Epithelial cell of esophagus (primary cell): Measurements from ENCODE around the gene RUBCNL.

ENCODE experiments used
- DNase-seq: peaks from one replicate; pipeline ENCODE4 v3.0.0; 2010; ENCODE audit warnings: low read depth
- H3K4me3 ChIP-seq: 2 replicates; pipeline ENCODE4 v1.5.1; 2011; ENCODE audit warnings: mild to moderate bottlenecking, low read length, control low read depth
- CTCF ChIP-seq: IDR thresholded peaks from 2 replicates; pipeline ENCODE4 v1.5.1; 2011; ENCODE audit warnings: low read depth, mild to moderate bottlenecking, low read length, control low read depth, inconsistent platforms; ENCODE audit not compliant: insufficient read depth; ENCODE audit errors: missing control alignments

The RUBCNL gene

GRCh38 chr13:46318986-46319385 is 68.1 kb downstream of the RUBCNL start:
- no peak for DNase-seq
- no peak for TF ChIP-seq CTCF
- no peak overlapping the region for H3K4me3 ChIP-seq

GRCh38 chr13:46317120-46317519 is 69.9 kb downstream of the RUBCNL start:
- no peak for DNase-seq
- no peak for TF ChIP-seq CTCF
- no peak overlapping the region for H3K4me3 ChIP-seq

GRCh38 chr13:46315491-46316075 is 71.5 kb downstream of the RUBCNL start:
- TF ChIP-seq CTCF = no peak
- DNase-seq = no peak
- H3K4me3 ChIP-seq = no peak overlapping the region

- no peak for TF ChIP-seq CTCF
- no peak overlapping the region for H3K4me3 ChIP-seq
- no peak for DNase-seq
Observed at GRCh38 chr13:46315036-46315435, 72.0 kb downstream of the RUBCNL start.

GRCh38 chr13:46314587-46314986 is 72.5 kb downstream of the RUBCNL start:
- TF ChIP-seq CTCF = no peak
- no peak overlapping the region for H3K4me3 ChIP-seq
- no peak for DNase-seq

GRCh38 chr13:46313432-46314257 is 73.4 kb downstream of the RUBCNL start:
- no peak for TF ChIP-seq CTCF
- no peak overlapping the region for H3K4me3 ChIP-seq
- DNase-seq = no peak
